Measurements from ENCODE around the gene NOCT. TPM values are rescaled to one million over a fixed set of nuclear protein-coding genes. Genes with fewer than 3 reads are reported as not detected.
"Not testable (repeated sequence)": the region's sequence is repeated elsewhere in the genome, so short reads cannot be mapped to it uniquely, and the experiment has no call there.

Gene NOCT
- total and polyA plus RNA-seq, 3 donors from 2014 or later, result 7.7 to 19.3 (median 19.0) TPM

- TF ChIP-seq, protein P1, sequence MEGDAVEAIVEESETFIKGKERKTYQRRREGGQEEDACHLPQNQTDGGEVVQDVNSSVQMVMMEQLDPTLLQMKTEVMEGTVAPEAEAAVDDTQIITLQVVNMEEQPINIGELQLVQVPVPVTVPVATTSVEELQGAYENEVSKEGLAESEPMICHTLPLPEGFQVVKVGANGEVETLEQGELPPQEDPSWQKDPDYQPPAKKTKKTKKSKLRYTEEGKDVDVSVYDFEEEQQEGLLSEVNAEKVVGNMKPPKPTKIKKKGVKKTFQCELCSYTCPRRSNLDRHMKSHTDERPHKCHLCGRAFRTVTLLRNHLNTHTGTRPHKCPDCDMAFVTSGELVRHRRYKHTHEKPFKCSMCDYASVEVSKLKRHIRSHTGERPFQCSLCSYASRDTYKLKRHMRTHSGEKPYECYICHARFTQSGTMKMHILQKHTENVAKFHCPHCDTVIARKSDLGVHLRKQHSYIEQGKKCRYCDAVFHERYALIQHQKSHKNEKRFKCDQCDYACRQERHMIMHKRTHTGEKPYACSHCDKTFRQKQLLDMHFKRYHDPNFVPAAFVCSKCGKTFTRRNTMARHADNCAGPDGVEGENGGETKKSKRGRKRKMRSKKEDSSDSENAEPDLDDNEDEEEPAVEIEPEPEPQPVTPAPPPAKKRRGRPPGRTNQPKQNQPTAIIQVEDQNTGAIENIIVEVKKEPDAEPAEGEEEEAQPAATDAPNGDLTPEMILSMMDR (IDR thresholded peaks at IDR 0.05), result no peak
- TF ChIP-seq POLR2A (IDR thresholded peaks at IDR 0.05), result no peak
- Histone ChIP-seq H3K27ac (no peak overlapping the region), H3K27me3 (no peaks in the 10 kb centered on the region), H3K9me3 (no peaks in the 10 kb centered on the region), H3K4me1 (no peaks in the 10 kb centered on the region), H3K4me3 (no peak overlapping the region), H3K36me3 (ENCODE audit: low read depth, missing control alignments) (no peaks in the 10 kb centered on the region)
- WGBS, 2 donors, result 92 to 93% methylated on average over 2 of the region's 2 CpGs
- no peak for DNase-seq
- intact Hi-C loops (cut with DNase I; ENCODE audit: low total_unique reads), result no loop called here
Observed at GRCh38 chr4:139007640-139008039, 7.9 kb upstream of the NOCT start.

GRCh38 chr4:139008278-139008677 is 7.3 kb upstream of the NOCT start:
- WGBS, 2 donors, result 94 to 96% methylated on average over 7 of the region's 7 CpGs
- H3K27me3 ChIP-seq; H3K4me3 ChIP-seq; DNase-seq; H3K36me3 ChIP-seq (ENCODE audit: low read depth, missing control alignments); H3K9me3 ChIP-seq; H3K4me1 ChIP-seq; intact Hi-C loops (cut with DNase I; ENCODE audit: low total_unique reads); H3K27ac ChIP-seq: not testable (repeated sequence)

- Histone ChIP-seq H3K27me3 (no peaks in the 10 kb centered on the region), H3K36me3 (ENCODE audit: low read depth, missing control alignments) (no peaks in the 10 kb centered on the region), H3K4me1 (peaks cover 2% of the 10 kb centered on the region), H3K27ac (no peak overlapping the region), H3K4me3 (no peak overlapping the region), H3K9me3 (no peaks in the 10 kb centered on the region)
- no peak for DNase-seq
- 45 to 64% methylated on average over 1 of the region's 1 CpG for WGBS, 2 donors
- TF ChIP-seq, protein P1 (IDR thresholded peaks at IDR 0.05), result no peak
- TF ChIP-seq POLR2A (IDR thresholded peaks at IDR 0.05), result no peak
- intact Hi-C loops (cut with DNase I; ENCODE audit: low total_unique reads), result no loop called here
Observed at GRCh38 chr4:139009702-139010101, 5.9 kb upstream of the NOCT start.

- WGBS, 2 donors, result 88 to 90% methylated on average over 16 of the region's 16 CpGs
- TF ChIP-seq, protein P1 (IDR thresholded peaks at IDR 0.05), result no peak
- TF ChIP-seq POLR2A (IDR thresholded peaks at IDR 0.05), result no peak
- no peaks in the 10 kb centered on the region for H3K36me3 ChIP-seq (ENCODE audit: low read depth, missing control alignments)
- intact Hi-C loops (cut with DNase I; ENCODE audit: low total_unique reads), result no loop called here
- H3K9me3 ChIP-seq, result no peaks in the 10 kb centered on the region
- no peak for DNase-seq
- H3K27ac ChIP-seq, result no peak overlapping the region
- no peaks in the 10 kb centered on the region for H3K27me3 ChIP-seq
- H3K4me3 ChIP-seq, result no peak overlapping the region
- H3K4me1 ChIP-seq, result peaks cover 9% of the 10 kb centered on the region
Observed at GRCh38 chr4:139011225-139011950, 4.2 kb upstream of the NOCT start.

DNA sequence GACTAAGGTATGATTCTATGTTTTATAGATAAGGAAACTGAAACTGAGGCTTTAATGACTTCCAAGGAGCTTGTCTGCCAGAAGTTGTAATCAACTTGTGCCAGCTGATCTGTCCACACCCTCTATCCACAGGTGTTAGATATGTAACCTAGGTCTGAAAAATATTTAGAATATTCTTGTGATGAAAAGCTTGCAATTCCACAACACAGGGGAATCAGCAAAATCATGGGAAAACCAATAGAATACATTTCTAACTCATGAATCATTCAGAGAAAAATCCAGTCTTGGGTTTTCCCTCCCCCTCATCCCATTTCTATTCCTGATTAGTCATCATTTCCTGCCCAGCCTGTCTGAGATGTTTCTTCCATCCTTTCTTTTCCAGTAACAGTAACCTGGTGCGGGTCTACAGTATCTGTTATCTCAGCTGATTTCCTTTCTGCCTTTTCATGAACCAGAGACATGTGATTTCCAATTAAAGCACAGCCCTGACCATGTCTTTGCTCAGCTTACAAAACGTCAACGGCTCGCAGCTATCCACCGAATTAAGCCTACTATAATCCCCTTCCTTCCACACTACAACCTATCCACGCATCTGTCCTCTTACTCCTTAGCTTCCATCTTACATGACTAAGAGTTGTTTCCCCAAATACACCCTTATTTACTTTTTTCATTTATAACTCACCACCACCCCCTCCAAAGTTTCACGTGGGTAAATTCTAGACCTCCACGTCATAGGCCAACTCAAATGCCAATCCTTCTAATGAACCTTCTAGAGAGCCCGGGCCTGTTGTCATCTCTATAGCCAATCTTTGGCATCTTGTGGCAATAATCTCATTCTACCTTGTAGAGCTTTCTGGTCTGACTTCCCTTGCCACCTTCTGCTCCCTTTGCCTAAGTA is 961 bp upstream of the NOCT start:
- WGBS, 2 donors, result 27 to 37% methylated on average over 9 of the region's 9 CpGs
- no peak for DNase-seq
- H3K9me3 ChIP-seq, result no peaks in the 10 kb centered on the region
- H3K27ac ChIP-seq, result peak overlapping the region; percentile 81 to 88
- H3K4me1 ChIP-seq, result peaks cover 9% of the 10 kb centered on the region
- TF ChIP-seq POLR2A (IDR thresholded peaks at IDR 0.05), result no peak
- TF ChIP-seq, protein P1 (IDR thresholded peaks at IDR 0.05), result no peak
- peak overlapping the region; percentile 76 to 85 for H3K4me3 ChIP-seq
- no peaks in the 10 kb centered on the region for H3K36me3 ChIP-seq (ENCODE audit: low read depth, missing control alignments)
- intact Hi-C loops (cut with DNase I; ENCODE audit: low total_unique reads), result no loop called here
- H3K27me3 ChIP-seq, result no peaks in the 10 kb centered on the region
